Neural progenitor cell (in vitro differentiated cells): ENCODE measurements around the gene PITPNC1. TPM values are rescaled to one million over a fixed set of nuclear protein-coding genes. Genes with fewer than 3 reads are reported as not detected.

ENCODE experiments used
- DNase-seq: peaks from one replicate; pipeline ENCODE4 v3.0.0-alpha.2; 2016; ENCODE audit warnings: low spot score
- H2AFZ ChIP-seq: fragments of 200-600 bp; sonication (generic); replicated peaks from 2 replicates; pipeline ENCODE4 v1.6.1; 2016; ENCODE audit warnings: antibody characterized with exemption
- H3F3A ChIP-seq: fragments of 200-600 bp; sonication (generic); 2 replicates; pipeline ENCODE4 v1.6.1; 2016; ENCODE audit warnings: antibody characterized with exemption, low read depth
- H3K27ac ChIP-seq: fragments of 200-600 bp; sonication (generic); 2 replicates; pipeline ENCODE4 v1.5.1; 2016; ENCODE audit warnings: mild to moderate bottlenecking
- H3K27me3 ChIP-seq: fragments of 200-600 bp; sonication (generic); 2 replicates; pipeline ENCODE4 v1.6.1; 2016; ENCODE audit warnings: mild to moderate bottlenecking, moderate library complexity
- H3K36me3 ChIP-seq: fragments of 200-600 bp; sonication (generic); 2 replicates; pipeline ENCODE4 v1.5.1; 2016
- H3K4me1 ChIP-seq: fragments of 200-600 bp; sonication (generic); 2 replicates; pipeline ENCODE4 v1.6.1; 2016; ENCODE audit warnings: mixed run types
- H3K4me2 ChIP-seq: fragments of 200-600 bp; sonication (generic); 2 replicates; pipeline ENCODE4 v1.6.1; 2016
- H3K4me3 ChIP-seq: fragments of 200-600 bp; sonication (generic); 2 replicates; pipeline ENCODE4 v1.5.1; 2016
- H3K79me2 ChIP-seq: fragments of 200-600 bp; sonication (generic); 2 replicates; pipeline ENCODE4 v1.6.1; 2016; ENCODE audit warnings: low read depth
- H3K9ac ChIP-seq: fragments of 200-600 bp; sonication (generic); 2 replicates; pipeline ENCODE4 v1.6.1; 2016
- H3K9me3 ChIP-seq: fragments of 200-600 bp; sonication (generic); 2 replicates; pipeline ENCODE4 v1.5.1; 2016; ENCODE audit warnings: low read depth
- H4K20me1 ChIP-seq: fragments of 200-600 bp; sonication (generic); 2 replicates; pipeline ENCODE4 v1.6.1; 2016; ENCODE audit warnings: low read depth
- H3K27ac Mint-ChIP-seq: 3 replicates; pipeline ENCODE4 v1.8.0; 2021; ENCODE audit warnings: mixed read lengths
- H3K27me3 Mint-ChIP-seq: 2 replicates; pipeline ENCODE4 v1.8.0; 2022; ENCODE audit warnings: low read depth, mild to moderate bottlenecking, inconsistent platforms, moderate library complexity, mixed read lengths; ENCODE audit not compliant: insufficient read depth
- H3K36me3 Mint-ChIP-seq: 3 replicates; pipeline ENCODE4 v1.8.0; 2021; ENCODE audit warnings: mixed read lengths
- H3K4me1 Mint-ChIP-seq: 3 replicates; pipeline ENCODE4 v1.8.0; 2021; ENCODE audit warnings: mixed read lengths
- H3K4me3 Mint-ChIP-seq: 3 replicates; pipeline ENCODE4 v1.8.0; 2021; ENCODE audit warnings: mild to moderate bottlenecking, moderate library complexity, mixed read lengths
- H3K9me3 Mint-ChIP-seq: 3 replicates; pipeline ENCODE4 v1.8.0; 2020; ENCODE audit warnings: mixed read lengths
- CTCF ChIP-seq: fragments of 200-600 bp; sonication (generic); IDR thresholded peaks from 2 replicates; pipeline ENCODE4 v1.5.1; 2017; ENCODE audit warnings: antibody characterized with exemption, mild to moderate bottlenecking
- EZH2 ChIP-seq: fragments of 200-600 bp; sonication (generic); IDR thresholded peaks from 2 replicates; pipeline ENCODE4 v1.6.1; 2017; ENCODE audit warnings: antibody characterized with exemption, mild to moderate bottlenecking, moderate library complexity
- EZH2phosphoT487 ChIP-seq: fragments of 200-600 bp; sonication (generic); IDR thresholded peaks from 2 replicates; pipeline ENCODE4 v1.6.1; 2017; ENCODE audit warnings: antibody characterized with exemption
- total RNA-seq: library from RNA; depleted of rRNA; stranded (reverse); fragments of >200 nt; gene quantifications from 2 replicates; pipeline ENCODE4 v1.2.3, GENCODE V29; 2015; ENCODE audit warnings: low replicate concordance

Gene PITPNC1
- total RNA-seq, 1 donor from 2014 or later = 8.1 TPM

- TF ChIP-seq EZH2phosphoT487 = no peak
- TF ChIP-seq EZH2 = no peak
- TF ChIP-seq CTCF = no peak
- H3K36me3 ChIP-seq = no peaks in the 10 kb centered on the region
- no peaks in the 10 kb centered on the region for H3K4me1 ChIP-seq
- peaks cover 11% of the 10 kb centered on the region for H3F3A ChIP-seq
- no peak overlapping the region for H3K4me2 ChIP-seq
- no peaks in the 10 kb centered on the region for H3K79me2 ChIP-seq
- no peak overlapping the region for H3K4me3 Mint-ChIP-seq
- no peaks in the 10 kb centered on the region for H3K9me3 ChIP-seq
- no peaks in the 10 kb centered on the region for H3K27me3 ChIP-seq
- no peak overlapping the region for H3K9ac ChIP-seq
- no peak overlapping the region for H3K4me3 ChIP-seq
- peaks cover 7% of the 10 kb centered on the region for H3K36me3 Mint-ChIP-seq
- H3K27ac ChIP-seq = no peak overlapping the region
- DNase-seq = no peak
- no peak overlapping the region for H3K27ac Mint-ChIP-seq
- H4K20me1 ChIP-seq = no peaks in the 10 kb centered on the region
- H3K27me3 Mint-ChIP-seq = peaks cover 7% of the 10 kb centered on the region
- no peak overlapping the region for H2AFZ ChIP-seq
- H3K4me1 Mint-ChIP-seq = peaks cover 18% of the 10 kb centered on the region
- H3K9me3 Mint-ChIP-seq = peaks cover 13% of the 10 kb centered on the region
Observed at GRCh38 chr17:67511012-67511411, 133.9 kb downstream of the PITPNC1 start.

GRCh38 chr17:67511804-67512203 lies 134.7 kb downstream of the PITPNC1 start:
- H3K4me3 ChIP-seq = no peak overlapping the region
- H3K36me3 Mint-ChIP-seq = peaks cover 7% of the 10 kb centered on the region

GRCh38 chr17:67514998-67515397 lies 137.9 kb downstream of the PITPNC1 start:
- Mint-ChIP-seq H3K27ac (peak overlapping the region; percentile 62), H3K4me1 (peaks cover 32% of the 10 kb centered on the region), H3K4me3 (no peak overlapping the region), H3K36me3 (peaks cover 2% of the 10 kb centered on the region), H3K9me3 (peaks cover 2% of the 10 kb centered on the region), H3K27me3 (peaks cover 11% of the 10 kb centered on the region)
- TF ChIP-seq CTCF = no peak
- TF ChIP-seq EZH2phosphoT487 = no peak
- no peak for TF ChIP-seq EZH2
- H3F3A ChIP-seq = peaks cover 15% of the 10 kb centered on the region
- no peaks in the 10 kb centered on the region for H3K79me2 ChIP-seq
- H3K4me3 ChIP-seq = no peak overlapping the region
- no peak overlapping the region for H3K9ac ChIP-seq
- DNase-seq = no peak
- H3K27me3 ChIP-seq = no peaks in the 10 kb centered on the region
- H3K27ac ChIP-seq = peak overlapping the region; percentile 23
- no peaks in the 10 kb centered on the region for H3K9me3 ChIP-seq
- H4K20me1 ChIP-seq = no peaks in the 10 kb centered on the region
- H3K4me1 ChIP-seq = peaks cover 6% of the 10 kb centered on the region
- no peak overlapping the region for H2AFZ ChIP-seq
- no peaks in the 10 kb centered on the region for H3K36me3 ChIP-seq
- no peak overlapping the region for H3K4me2 ChIP-seq

More at GRCh38 chr17:67511804-67512203, 134.7 kb downstream of the PITPNC1 start:
- Mint-ChIP-seq H3K4me1 (peaks cover 24% of the 10 kb centered on the region), H3K27me3 (peaks cover 7% of the 10 kb centered on the region), H3K9me3 (peaks cover 13% of the 10 kb centered on the region), H3K27ac (peak overlapping the region; percentile 78), H3K4me3 (no peak overlapping the region)
- H3K9ac ChIP-seq = no peak overlapping the region
- H3K4me2 ChIP-seq = no peak overlapping the region
- no peaks in the 10 kb centered on the region for H3K36me3 ChIP-seq
- DNase-seq = no peak
- H3F3A ChIP-seq = peaks cover 11% of the 10 kb centered on the region
- H3K27ac ChIP-seq = no peak overlapping the region
- H3K27me3 ChIP-seq = no peaks in the 10 kb centered on the region
- H4K20me1 ChIP-seq = no peaks in the 10 kb centered on the region
- H2AFZ ChIP-seq = no peak overlapping the region
- TF ChIP-seq EZH2 = no peak
- TF ChIP-seq CTCF = no peak
- no peak for TF ChIP-seq EZH2phosphoT487
- H3K79me2 ChIP-seq = no peaks in the 10 kb centered on the region
- H3K4me1 ChIP-seq = no peaks in the 10 kb centered on the region
- no peaks in the 10 kb centered on the region for H3K9me3 ChIP-seq
